Posterior vena cava (tissue), 2 donors: ENCODE results near the gene GSG1L. TPM values are rescaled to one million over a fixed set of nuclear protein-coding genes. Genes with fewer than 3 reads are reported as not detected.

ENCODE experiments used
- DNase-seq: peaks from one replicate; pipeline ENCODE4 v3.0.0-alpha.2; 2020; ENCODE audit warnings: low spot score
- intact Hi-C, 2 donors: fragments of 100-400 bp; cut with DNase I; formaldehyde crosslinking; loops; one replicate each; pipeline versions ENCODE4 v1.14.1 to v1.14.2; 2022 to 2023
- total RNA-seq, 2 donors: library from RNA; stranded (reverse); fragmentation: NEBNext Ultra II Directional; extraction: Animal tissue kit (Norgen Biotek cat#: 25700); gene quantifications; one replicate each; pipeline ENCODE4 v1.2.1, GENCODE V29; 2021
- donor health status: DM: yes; HTN: yes; CAD: no.
- donor health status: DM: yes; HTN: yes; CAD: no.

GSG1L gene
- total RNA-seq, 2 donors from 2014 or later: not detected

GRCh38 chr16:28069971-28070794 is 6.7 kb upstream of the GSG1L start:
- DNase-seq: no peak
- intact Hi-C loops: loop anchor here (5.0 to 10.0 kb wide), 2 partner anchors 285 to 293 kb away; no protein-coding TSS in a partner anchor

DNA sequence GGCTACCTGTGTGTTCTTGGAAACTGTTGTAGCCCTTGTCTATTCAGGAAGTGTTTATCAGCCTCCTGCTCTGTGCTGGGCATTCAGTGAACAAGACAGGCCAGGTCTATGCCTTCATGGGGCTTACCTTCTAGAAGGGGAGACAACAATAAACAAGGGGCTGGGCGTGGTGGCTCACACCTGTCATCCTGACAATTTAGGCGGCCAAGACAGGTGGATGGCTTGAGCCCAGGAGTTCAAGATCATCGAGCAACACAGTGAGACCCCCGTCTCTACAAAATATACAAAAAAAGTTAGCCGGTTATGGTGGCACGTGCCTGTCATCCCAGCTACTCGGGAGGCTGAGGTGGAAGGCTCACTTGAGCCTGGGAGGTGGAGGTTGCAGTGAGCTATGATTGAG is 5.5 kb upstream of the GSG1L start:
- intact Hi-C loops: loop anchor here in 1 of 2 donors (5.0 kb wide), 1 partner anchor 292 kb away; no protein-coding TSS in a partner anchor
- DNase-seq: no peak

GRCh38 chr16:28067604-28068379 is 4.3 kb upstream of the GSG1L start:
- intact Hi-C loops: loop anchor here in 1 of 2 donors (5.0 kb wide), 1 partner anchor 290 kb away; no protein-coding TSS in a partner anchor
- DNase-seq: no peak

DNA sequence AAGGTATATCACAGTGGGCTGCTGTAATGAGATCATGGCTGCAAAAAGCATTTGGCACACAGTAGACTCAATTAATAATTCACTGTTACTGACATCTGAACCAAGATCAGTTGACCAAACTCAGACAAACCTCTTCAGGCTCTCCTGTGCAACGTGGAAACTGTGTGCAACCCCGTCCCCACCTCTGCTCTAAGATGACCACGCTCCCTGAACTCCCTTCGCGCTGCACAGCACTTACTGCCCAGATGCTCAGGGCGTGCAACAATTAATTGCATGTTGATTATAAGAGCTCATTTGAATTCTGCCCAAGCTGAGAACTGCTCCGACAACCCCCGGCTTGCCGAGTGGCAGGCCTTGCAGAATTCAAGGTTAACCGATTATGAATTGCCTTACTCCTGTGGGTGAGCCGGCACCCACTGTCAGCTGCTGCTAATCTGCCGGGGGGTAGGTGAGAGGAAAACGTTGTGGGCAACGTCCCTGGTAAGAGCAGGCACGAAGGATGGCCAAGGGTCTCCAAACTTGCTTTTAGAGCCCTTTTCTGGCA is 1.3 kb upstream of the GSG1L start:
- intact Hi-C loops: loop anchor here in 1 of 2 donors (5.0 kb wide), 1 partner anchor 287 kb away; no protein-coding TSS in a partner anchor
- peak; percentile 65 for DNase-seq

DNA sequence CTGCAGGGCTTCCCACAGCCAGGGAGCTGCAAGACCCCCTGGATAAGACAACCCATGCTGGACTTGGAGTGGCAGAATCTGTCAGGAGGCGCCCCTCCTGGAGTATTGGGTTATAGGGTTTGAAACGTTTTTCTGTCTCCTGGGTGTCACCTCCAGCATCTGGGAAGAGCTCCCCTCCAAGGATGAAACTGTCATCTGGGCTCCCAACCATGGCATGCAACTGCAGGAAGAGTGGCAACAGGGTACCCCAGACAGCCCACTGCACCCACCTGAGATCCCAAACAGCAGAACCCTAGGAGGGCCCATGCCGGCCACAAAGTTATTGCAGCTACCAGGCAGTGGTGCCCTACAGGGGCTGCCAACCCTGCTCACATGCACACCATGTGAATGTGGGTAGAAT is 636 bp upstream of the GSG1L start:
- DNase-seq: peak; percentile 64
- intact Hi-C loops: no loop called here

DNA sequence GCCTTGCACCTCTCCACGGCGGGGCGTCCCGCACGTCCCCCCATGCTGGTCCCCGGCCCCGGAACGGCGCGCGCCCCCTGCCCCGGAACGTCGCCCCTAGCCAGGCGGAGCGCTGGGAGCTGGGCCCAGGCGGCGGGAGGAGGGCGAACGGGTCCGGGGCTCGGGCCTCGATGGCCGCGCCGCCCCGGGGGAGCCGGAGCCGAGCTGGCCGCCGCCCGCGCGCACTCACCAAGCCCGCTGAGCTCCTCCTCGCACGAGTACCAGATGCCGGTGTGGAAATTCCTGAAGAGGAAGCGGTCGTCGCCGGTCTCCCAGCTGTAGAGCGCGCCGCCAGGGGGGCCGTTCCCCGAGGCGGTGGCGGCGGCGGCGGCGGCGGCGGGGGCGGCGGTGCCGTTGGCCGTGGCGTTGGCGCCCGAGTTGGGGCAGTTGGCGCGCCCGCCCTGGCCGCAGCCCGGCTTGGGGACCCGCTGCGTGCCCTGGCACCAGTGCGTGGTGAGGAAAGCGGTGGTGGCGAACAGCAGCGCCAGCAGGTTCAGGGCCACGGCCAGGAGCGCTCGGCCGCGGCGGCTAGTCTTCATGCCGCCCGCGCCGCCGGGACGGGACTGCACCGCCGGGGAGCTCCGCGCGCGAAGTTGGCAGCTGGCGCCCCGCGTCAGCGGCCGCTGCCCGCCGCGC is 530 bp downstream of the GSG1L start:
- intact Hi-C loops: no loop called here
- peak; percentile 72 for DNase-seq

DNA sequence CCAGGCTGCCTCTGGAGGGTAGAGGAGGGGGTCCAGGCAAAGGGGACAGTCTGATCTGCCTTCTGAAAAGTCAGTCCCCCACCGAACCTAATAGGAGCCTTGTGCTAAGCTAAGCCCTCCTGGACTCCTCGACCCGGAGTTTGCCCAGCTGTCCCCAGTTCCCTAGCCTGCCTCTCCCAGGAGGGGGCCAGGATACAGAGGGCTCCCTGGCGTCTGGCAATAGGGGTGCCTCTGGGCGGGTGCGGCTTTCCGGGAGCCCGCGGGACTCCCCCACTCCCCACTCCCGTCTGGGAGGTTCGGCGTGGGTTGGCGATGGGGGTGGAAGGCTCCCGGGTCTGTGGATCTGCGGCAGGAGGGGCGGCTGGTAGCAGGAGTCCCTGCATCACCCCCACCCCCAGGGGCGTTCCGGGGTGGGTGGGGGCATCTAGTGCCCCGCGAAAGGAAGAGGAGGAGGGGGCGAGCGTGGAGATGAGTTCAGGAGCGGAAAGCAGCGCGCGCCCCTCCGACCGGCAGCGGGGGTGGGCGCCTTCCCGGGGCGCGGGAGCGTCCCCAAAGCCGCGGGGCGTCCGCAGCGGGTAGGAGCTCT is 1.2 kb downstream of the GSG1L start:
- DNase-seq: no peak
- intact Hi-C loops: no loop called here

GRCh38 chr16:28061352-28062101 is 2.0 kb downstream of the GSG1L start:
- DNase-seq: peak; percentile 62
- intact Hi-C loops: no loop called here

- intact Hi-C loops: no loop called here
- no peak for DNase-seq
Measured at GRCh38 chr16:28059841-28060575, 3.5 kb downstream of the GSG1L start.

GRCh38 chr16:28058839-28059589 is 4.5 kb downstream of the GSG1L start:
- intact Hi-C loops: no loop called here
- peak; percentile 62 for DNase-seq

DNA sequence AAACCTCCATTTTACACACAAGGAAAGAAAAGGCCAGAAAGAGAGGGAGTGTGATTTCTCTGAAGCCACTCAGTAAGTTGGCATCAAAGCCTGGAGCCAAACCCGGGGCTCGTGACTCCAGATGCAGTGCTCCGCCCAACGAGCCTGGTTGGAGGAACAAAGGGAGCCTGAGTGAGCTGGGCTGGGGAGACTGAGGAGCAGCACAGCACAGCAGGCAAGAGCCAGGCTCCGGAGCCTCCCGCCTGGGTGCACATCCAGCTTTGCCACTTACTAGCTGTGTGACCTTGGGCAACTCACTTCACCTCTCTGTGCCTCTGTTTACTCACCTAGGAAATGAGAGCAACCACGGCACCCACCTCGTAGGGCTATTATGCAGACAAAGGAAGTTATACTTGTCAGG is 5.6 kb downstream of the GSG1L start:
- intact Hi-C loops: no loop called here
- DNase-seq: peak; percentile 75

DNA sequence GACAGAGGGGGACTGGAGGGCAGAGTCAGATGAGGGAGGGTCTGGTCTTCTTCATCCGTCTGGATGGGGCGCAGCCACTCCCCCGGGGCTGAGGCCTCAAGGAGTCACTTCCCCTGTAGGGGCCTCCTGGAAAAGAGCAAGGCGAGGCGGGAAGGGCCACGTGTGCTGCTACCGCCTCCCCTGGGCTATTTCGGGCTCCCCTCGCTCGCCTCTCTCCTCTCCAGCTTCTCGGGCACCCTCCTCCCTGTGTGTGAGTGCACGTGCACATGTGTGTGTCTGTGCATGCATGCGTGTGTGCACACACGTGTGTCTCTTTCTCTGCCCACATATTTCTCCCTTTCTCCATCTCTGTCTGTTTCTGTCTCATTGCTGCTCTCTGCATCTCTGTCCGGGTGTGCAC is 10.1 kb downstream of the GSG1L start:
- intact Hi-C loops: no loop called here

GRCh38 chr16:28052274-28053128 is 11.0 kb downstream of the GSG1L start:
- DNase-seq: peak; percentile 64
- intact Hi-C loops: no loop called here

More for the DNA sequence above, 10.1 kb downstream of the GSG1L start:
- no peak for DNase-seq

DNA sequence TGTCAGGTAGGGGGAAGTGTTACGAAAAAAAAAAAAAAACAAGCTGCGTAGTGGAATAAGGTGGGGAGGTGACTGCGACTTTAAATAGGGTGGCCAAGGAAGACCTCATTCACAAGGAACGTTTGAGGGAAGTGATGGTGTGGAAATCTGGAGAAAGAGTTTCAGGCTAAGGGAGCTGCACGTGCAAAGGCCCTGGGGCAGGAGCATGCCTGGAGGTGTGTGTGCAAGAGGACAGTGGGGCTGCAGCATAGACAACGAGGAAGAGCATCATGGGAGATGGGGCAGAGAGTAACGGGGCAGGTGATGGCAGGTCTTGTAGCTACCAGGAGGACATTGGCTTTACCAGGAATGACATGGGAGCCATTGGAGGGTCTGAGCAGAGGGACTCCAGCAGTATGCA is 12.0 kb downstream of the GSG1L start:
- no peak for DNase-seq
- intact Hi-C loops: no loop called here

DNA sequence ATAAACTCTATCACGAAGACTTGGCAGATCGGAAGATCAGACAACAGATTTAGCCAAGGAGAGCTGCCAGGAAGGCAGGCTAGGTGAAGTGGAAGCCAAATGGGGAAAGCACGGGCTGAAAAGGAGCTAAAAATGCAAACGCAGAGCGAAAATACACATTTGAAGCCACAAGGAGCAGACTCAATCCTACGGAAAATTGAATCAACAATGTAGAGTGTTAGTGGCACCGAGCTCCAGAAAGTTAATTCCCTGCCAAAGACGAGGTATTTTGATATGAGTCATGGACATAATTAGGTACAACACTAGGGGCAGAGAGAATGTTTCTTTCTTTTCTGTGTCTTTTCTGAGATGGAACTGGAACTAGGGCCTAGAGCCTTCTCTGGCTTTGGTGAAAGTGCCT is 20.7 kb downstream of the GSG1L start:
- no peak for DNase-seq
- intact Hi-C loops: no loop called here

DNA sequence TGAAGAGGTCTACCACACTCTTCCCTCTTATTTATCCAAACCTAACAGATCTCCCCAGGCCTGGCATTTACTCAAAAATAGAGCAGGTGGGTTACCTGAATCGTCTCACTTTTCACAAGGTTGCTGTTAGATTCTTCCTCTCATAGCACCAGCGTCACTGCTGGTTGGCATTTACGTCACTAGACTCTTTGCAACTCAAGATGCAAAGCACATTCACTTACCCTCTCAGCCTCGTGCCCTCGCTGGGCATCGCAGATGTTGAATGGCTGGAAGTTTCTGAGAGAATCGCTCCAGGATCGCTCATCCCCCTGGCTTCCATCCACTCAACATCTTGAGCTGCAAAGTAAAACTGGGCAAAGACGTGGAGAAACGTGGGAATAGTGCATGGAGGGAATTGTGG is 21.9 kb downstream of the GSG1L start:
- no peak for DNase-seq
- intact Hi-C loops: no loop called here
